GM21528 (cell line): ENCODE measurements around the gene HIVEP3.

Experiments used
- ATAC-seq: cut with Tn5 transposase; IDR thresholded peaks from one replicate; pipeline ENCODE4 v1.9.1; 2021; ENCODE audit warnings: mild to moderate bottlenecking, moderate library complexity; ENCODE audit not compliant: unreplicated experiment, low FRiP score

The HIVEP3 gene

DNA sequence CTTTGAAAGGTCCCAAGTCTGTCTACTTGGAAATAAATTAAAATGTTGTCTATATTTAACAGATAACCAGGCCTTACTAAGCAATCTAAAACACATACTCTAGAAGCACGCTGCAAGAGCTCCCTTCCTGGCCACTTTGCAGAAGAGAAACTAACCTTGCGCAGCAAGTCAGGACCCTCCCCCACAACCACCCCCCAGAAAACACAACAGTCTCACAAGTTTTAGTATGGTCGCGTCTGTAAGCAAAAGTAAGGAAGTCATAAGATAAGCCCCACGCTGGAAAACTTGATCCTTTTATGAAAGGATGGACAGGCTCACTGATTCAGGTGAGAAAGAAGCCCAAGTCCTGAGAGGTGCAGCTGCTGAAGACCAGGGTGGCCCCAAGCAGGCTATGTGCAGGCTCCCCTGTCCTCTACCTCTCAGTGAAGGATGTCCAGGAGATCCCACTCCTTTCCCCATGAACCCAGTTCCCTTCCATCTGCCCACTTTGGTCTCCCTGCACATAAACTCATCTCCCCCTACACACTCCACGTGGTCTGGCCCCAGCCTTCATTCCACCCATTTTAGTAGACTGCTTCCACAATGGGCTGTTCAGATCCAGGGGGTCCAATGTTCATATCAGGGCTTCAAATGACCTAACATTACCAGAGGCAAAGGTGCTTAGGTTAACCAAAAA lies 23.8 kb downstream of the HIVEP3 start:
- no peak for ATAC-seq

DNA sequence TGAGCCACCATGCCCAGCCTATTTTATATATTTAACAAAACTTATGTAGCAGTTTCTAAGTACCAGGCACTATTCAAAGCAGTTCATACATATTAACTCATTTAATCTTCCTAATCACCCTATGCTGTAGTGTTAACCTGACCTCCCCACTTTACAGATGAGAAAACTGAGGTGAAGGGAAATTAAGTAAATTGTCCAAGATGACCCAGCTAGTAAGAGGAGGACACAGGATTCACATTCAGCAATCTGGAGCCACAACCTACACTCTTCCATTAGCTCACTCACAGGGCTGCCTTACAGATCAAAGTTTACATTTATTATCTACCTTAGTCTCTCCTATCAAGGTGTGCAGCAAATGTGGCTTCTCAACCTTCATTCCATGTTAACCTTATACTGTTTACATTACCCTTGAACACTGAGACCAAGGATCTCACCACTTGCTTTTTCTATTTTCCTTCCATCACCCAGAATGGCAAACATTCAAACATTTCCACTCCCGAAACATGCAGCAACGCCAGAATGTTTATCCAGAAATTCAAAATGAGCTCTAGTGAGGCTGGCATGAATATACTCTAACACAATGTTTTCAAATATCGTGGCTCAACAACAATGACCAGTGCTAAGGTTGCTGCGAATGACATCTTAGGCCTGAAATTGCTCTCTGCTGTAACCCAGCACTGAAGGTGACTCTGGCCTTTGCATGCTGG lies 24.5 kb downstream of the HIVEP3 start:
- no peak for ATAC-seq

DNA sequence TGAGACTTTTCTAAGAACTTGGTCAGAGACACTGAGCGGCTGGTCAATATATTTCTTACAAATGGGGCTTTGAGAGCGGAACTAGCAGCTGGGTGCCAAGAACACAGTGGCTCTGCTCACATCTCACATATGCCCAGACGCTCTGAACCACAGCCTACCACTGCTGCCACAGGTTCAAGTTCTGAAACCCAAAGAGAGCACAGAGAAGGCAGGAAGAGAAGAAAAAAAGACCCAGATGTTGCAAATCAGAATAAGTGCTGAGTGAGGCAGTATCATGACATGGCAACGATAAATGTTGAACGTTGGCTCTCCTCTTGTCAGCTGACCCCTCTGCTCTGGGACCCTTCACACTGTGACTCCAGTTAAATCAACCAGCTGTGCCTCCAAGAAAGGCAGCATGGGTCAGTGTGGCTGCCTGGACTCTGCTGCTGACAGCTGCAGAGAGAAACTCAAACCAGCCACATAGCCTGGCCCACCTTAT lies 26.4 kb downstream of the HIVEP3 start:
- no peak for ATAC-seq

DNA sequence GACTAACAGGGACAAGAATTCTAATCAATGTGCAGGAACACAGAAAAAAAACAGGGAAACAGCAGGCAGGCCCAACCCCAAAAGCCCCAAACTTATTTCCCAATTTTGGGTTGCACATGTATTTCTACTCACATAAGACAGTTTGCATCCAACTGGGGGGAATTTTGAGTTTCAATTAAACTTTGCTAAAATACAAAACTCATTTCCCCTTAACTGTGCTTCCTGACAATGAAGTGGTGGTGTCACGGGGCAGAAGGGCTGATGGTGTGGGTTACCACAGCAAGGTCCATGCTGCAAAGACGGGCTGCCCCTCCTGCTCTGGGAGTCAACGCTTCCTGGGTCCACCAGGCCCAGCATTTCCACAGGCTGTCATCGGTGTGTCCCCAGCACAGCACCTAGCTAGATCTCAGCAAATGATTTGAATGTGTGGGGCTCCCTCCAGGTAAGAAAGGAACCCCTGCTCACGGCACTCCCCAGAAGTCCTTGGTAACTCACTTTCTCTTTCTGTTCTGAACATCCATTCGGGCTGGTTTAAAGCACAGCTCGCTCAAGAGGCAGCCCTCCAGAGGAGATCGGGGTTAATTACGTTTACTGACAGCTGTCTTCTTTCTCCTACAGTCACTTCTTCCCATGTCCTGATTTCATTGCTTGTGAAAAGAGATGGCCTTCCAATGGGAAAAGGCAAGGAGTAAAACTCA lies 27.4 kb downstream of the HIVEP3 start:
- peak; percentile 88 for ATAC-seq

DNA sequence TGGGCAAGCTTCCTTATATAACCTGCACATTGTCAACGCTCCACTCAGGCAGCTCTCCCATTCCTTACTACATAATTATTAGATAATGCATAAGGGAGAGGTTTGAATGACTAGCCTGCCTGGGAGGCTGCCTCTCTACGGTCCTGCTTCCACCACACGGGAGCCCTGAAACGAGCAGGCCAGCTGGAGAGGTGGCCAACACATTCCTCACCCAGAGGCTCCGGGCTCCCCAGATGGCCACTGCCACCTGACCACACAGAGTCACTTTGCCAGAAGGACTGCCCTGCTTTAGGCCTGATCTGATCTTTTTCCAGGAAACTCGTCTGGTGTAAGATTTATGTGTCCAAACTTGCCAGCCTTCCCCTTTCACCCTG lies 27.9 kb downstream of the HIVEP3 start:
- no peak for ATAC-seq

DNA sequence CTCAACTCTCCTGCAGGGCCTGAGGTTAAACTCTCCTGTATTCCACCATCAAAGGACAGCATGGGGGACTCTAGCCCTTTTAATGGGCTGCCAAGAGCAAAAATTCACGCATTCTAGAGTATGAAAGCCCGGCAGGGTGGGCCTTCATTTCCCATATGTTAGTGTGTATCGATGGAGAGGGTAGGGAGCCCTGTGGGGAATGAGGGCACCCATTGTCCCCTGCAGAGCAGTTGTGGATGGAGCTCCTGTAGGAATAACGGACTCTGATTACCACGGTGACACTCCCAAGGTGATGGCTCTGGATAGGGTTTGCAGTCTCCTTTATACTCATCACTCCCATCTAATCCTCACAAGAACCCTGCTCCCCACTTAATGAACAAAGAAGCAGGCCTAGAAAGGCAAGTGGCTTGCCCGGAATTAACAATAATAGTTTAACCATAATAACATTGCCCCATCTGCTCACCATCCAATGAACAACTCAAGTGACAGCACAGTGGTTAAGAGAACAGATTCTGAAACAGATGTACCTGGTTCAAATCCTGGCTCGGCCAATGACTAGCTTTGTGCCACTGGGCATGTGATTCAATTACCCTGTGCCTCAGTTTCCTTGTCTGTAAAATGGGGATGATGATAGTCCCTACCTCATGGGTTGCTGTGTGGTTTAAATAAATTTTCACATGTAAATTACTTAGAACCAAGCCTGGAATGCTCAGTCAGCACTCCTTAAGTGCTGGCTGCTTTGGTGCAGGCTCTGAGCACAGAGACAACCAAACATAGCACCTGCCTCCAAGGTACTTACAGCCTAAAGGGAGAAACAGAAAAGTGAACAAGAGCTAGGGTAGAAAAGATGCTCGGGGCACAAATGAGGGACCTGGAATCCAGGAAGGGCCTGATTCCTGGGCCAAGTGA lies 29.0 kb downstream of the HIVEP3 start:
- ATAC-seq, result no peak

DNA sequence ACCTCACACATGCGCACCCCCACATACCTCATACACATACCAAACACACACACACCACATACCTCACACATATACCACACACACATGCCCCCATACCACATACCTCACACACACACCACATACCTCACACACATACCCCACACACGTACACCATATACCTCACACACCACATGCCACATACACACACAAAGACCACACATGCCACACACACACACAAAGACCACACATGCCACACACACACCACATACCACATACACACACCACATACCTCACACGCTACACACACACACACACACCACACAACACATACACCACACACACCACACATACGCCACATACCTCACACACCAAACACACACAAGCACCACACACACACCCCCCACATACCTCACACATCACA lies 30.0 kb downstream of the HIVEP3 start:
- ATAC-seq, result no peak

DNA sequence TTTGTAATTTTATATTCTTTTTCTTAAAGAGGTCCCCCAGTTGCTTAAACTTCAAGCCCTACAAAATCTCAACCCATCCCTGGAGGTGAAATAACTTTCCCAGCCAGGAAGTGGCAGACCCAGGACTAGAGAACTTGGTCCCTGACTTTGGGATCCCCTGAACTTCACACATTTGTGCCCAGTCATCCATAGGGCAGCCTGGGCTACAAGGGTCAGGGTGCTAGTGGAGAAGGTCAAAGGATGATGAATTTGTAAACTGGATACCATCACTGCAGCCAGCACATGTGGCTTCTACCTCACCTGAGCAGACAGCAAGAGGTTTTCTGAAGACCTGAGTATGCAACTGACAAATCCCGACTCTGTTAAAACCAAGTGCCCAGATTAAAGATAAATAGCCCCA lies 31.4 kb downstream of the HIVEP3 start:
- ATAC-seq, result no peak

DNA sequence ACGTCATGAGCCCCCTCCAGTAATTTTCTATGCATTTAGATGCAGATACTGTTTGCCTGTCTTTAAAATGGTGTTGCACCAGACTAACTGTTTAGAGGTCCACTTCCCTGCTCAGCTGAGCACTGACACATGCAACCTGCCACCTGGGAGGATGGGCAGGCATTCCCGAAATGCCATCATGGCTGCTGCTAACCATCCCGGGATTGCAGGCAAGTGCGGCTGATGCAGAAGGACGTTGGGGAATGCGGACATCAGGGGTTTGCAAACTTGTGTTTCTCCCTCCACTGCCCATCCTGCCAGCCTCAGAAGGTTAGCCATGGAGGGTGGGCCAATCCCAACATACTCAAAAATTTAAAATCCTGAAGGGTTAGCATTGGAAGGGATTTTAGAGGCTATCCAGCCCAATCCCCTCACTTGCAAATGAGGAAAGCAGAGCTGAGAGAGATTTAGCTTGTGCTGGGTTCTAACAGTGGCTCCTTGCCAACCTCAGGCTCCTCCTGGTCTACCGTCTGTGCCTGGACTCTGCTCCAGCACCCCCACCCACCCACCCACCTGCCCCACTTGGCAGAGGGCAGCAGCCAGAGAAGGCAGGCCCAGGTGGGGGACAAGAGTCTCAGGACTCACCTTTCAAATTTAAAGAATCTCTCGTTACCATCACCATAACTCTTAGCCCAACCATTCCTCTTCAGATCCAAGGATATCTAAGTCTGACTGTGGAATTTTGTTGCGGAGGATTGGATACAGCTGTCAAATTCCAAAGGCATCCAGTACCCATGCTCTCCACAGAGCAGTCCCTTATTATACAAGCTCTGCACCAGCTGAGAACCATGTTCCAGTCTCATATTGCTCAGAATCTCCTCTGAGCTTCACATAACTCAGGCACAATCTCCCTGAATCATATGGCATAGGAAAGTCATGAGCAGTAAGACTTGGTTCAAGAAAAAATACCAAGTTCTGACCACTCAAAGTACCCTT lies 34.2 kb downstream of the HIVEP3 start:
- no peak for ATAC-seq

DNA sequence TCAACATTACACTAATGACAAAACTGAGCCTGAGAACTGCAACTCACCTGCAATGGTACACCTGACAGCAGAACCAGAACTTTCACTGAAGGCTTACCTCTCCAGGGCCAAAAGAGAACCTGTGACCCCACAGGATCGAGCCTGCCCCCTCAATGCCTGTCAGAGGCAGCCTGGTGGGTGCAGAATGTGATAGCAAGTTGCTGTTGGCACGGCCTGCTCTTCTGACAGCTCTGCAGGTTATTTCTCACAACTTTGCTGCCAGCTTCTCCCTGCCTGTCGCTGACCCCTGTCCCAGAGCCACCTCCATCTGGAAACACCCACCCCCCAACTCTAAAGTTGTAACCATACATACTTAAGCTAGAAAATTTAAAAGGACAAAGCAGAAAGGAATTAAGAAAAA lies 35.2 kb downstream of the HIVEP3 start:
- ATAC-seq, result no peak

DNA sequence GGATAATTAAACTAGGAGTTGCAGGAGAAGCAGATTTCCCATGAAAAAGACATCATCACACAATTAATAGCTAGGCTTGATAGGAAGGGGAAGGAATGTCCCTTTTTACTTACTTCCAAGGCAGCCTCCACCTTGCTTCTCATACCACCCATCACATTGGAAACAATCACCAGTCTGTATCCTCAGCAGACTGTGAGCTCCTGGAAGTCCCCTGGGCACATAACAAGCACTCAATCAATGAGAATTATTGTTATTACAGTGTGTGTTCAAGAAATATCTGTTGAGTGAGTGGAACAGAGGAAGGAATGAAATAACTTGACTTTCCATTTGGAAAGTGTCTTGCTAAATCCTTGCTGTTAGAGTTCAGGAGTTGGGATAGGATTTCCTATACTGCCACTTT lies 36.2 kb downstream of the HIVEP3 start:
- no peak for ATAC-seq

DNA sequence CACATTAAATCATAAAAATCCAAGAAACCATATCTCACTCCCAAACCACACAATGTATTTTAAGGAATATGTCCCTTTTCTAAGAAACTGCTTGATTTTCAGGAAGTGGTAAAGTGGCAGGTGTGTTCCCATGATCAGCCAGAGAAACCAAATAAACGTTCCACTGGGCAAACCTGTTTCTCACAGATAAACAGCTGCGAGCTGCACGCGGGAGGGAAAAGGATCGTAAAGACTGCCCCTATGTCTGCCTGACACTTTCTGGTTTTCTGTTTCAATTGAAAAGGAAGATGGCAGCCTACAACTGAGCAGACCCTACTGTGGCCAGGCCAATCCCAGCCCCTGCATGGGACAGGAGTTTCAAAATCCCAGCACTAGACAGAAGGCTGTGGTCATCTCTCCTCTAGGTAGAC lies 36.6 kb downstream of the HIVEP3 start:
- ATAC-seq, result no peak

DNA sequence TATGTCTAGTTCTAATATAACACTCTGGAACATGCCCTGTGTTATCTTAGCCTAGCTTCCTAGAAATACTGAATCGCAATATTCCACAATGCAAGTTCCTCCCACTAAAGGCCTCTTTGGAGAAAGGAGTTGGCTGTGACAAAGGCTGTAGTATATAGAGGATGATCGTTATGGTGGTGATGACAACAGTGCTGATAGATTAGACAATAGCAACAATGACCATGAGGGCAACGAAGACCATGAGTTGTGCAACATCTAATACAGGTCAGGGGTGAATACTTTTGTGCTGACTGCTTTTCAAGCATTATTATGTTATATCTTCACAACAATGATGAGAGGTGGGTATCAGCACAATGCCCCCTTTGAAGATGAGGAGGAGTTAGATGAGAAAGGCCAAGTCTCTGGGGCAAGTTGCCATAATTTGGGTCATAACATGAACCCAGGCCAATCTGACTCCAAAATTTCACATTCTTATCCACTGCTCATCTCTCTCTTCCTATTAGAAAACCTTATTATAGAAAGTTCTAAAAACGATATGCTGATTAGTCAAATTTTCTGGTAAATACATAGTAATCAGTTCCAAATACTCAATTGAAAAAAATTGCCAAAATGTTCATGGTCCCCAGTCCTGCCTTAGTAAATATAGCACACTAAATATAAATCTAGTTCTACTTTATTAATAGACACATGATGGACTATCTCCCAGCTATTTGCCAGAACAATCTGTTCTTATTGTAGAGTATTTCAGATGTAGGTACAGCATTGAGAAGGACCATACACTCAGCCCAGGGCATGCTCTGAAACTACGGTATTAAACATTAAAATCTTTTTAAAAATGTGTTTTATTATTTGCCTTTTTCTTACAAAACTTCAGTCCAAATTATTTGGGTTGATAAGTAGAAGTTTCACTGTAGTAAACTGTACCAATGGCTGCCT lies 37.5 kb downstream of the HIVEP3 start:
- ATAC-seq, result no peak

DNA sequence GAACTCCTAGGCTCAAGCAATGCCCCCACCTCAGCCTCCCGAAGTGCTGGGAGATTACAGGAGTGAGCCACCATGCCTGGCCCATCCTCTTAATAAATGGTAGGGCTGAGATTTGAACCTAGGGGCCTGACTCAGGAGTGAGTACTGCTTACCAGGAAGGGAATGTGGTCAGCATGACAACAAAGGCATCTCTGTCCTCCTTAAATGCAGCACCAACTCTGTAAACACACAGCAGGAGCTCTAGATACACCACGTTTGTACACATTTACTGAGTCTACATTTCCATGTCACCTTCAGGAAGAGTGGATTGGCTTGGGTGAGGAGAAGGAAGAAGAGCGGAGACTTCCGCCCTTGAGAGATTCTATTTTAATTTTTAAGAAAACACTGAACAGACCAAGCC lies 38.5 kb downstream of the HIVEP3 start:
- no peak for ATAC-seq

DNA sequence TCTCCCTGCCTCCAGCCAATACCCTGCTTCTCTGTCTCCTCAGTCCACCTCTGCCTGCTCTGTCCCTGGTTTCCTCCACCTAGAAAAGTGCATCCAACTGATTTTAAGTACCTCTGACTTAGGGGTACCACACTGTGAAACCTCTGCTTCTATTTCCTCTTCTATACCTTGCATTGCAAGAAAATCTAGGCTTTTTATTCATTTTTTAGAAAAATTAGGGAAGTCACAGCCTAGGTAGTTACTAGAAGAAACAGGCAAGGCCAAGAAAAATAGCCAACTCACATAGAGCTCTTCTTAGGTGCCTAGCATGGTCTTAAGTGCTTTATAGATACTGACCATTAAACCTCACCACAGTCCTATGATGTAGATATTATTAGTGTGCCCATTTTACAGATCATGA lies 39.1 kb downstream of the HIVEP3 start:
- no peak for ATAC-seq

DNA sequence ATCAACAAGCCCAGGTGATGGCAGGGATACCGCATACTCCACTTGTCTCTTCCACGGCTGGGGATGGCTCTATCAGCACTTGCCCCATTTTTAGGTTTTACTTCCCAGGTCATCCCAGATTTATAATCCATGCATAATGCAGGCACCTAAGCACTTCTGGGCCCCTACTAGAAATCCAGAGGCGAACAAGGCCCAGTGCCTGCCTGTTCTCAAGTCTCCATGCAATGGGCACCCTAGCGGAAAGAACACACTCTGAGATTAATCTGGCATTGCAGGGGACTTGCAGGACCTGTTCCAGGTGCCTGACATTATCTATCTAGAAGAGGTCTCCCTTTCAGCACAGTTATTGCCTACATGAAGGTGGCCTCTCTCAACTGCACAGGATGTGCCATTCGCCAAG lies 39.8 kb downstream of the HIVEP3 start:
- ATAC-seq, result no peak

DNA sequence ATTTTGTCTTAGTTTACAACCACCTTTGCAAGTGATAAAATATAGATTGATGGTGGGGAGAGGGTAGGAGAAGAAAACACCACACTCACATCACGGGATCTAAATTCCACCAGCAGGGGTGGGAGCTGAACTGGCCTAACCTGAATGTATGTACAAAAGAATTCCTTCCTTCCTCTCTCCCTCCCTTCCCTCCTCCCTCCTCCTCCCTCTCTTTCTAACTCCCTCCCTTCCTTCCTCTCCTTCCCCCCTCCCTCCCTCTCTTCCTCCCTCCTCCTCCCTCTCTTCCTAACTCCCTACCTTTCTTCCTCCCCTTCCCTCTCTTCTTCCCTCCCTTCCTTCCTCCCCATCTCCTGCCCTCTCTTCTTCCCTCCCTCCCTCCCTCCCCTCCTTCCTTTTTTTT lies 40.2 kb downstream of the HIVEP3 start:
- no peak for ATAC-seq
